Lower leg skin (tissue), 3 donors: ENCODE measurements around the gene CHD5.

Experiments used
- POLR2A ChIP-seq, 2 donors: fragments of 450-650 bp; IDR thresholded peaks; one replicate each; pipeline ENCODE4 v1.6.1; 2016 to 2017; ENCODE audit warnings: antibody characterized with exemption in 2 of 2, mild to moderate bottlenecking in 1 of 2, moderate library complexity in 1 of 2
- TF ChIP-seq, protein P1 (sequence below), 3 donors: fragments of 450-650 bp; IDR thresholded peaks; one replicate each; pipeline ENCODE4 v1.5.1; 2016; ENCODE audit warnings: antibody characterized with exemption in 3 of 3, mild to moderate bottlenecking in 3 of 3, moderate library complexity in 2 of 3

DNA sequence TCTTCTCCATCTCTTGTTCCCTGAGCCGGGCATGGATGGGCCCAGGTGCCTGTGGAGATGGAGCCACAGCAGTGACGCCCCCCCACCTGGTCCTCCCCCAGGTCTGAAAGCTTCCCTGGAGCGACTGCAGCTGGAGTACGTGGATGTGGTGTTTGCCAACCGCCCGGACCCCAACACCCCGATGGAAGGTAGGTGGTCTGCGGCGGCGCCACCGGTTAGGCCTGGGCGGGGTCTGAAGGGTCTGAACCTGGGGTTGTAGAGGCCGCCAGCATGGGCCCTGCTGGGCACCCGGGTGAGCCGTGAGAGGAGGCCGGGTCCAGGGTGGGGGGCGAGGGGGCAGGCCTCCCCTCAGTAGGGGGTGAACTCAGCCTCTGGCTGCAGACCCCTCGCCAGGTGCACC lies 89.8 kb downstream of the CHD5 start:
- TF ChIP-seq, protein P1, sequence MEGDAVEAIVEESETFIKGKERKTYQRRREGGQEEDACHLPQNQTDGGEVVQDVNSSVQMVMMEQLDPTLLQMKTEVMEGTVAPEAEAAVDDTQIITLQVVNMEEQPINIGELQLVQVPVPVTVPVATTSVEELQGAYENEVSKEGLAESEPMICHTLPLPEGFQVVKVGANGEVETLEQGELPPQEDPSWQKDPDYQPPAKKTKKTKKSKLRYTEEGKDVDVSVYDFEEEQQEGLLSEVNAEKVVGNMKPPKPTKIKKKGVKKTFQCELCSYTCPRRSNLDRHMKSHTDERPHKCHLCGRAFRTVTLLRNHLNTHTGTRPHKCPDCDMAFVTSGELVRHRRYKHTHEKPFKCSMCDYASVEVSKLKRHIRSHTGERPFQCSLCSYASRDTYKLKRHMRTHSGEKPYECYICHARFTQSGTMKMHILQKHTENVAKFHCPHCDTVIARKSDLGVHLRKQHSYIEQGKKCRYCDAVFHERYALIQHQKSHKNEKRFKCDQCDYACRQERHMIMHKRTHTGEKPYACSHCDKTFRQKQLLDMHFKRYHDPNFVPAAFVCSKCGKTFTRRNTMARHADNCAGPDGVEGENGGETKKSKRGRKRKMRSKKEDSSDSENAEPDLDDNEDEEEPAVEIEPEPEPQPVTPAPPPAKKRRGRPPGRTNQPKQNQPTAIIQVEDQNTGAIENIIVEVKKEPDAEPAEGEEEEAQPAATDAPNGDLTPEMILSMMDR (IDR thresholded peaks at IDR 0.05), result no peak
- TF ChIP-seq POLR2A (IDR thresholded peaks at IDR 0.05), result no peak
